GM12878 (cell line): ENCODE data around the gene FGGY. TPM values are rescaled to one million over a fixed set of nuclear protein-coding genes. Genes with fewer than 3 reads are reported as not detected.

Source experiments
- BCL11A ChIP-seq: IDR thresholded peaks from 2 replicates; pipeline ENCODE4 v1.6.1; 2011; ENCODE audit warnings: low read depth, low read length
- PAX5 ChIP-seq: IDR thresholded peaks from 2 replicates; pipeline ENCODE4 v1.6.1; 2011; ENCODE audit warnings: low read depth, low read length, borderline replicate concordance
- PBX3 ChIP-seq: IDR thresholded peaks from 2 replicates; pipeline ENCODE4 v1.6.1; 2011; ENCODE audit warnings: mild to moderate bottlenecking, low read depth, low read length, moderate library complexity; ENCODE audit not compliant: insufficient replicate concordance
- RB1 ChIP-seq: fragments of 450-650 bp; formaldehyde crosslinking; IDR thresholded peaks from 2 replicates; pipeline ENCODE4 v1.6.1; 2017; ENCODE audit warnings: mild to moderate bottlenecking, borderline replicate concordance
- TCF12 ChIP-seq: IDR thresholded peaks from 2 replicates; pipeline ENCODE4 v1.6.1; 2011; ENCODE audit warnings: low read depth, mild to moderate bottlenecking, low read length
- ZNF384 ChIP-seq: IDR thresholded peaks from 2 replicates; pipeline ENCODE4 v1.6.1; 2012; ENCODE audit warnings: low read depth, mild to moderate bottlenecking, low read length, improper control_type of control experiment, borderline replicate concordance
- polyA plus RNA-seq, 11 experiments: library from polyadenylated mRNA; depleted of rRNA in 4 of 11; unstranded in 6 of 11; stranded (reverse) in 5 of 11; fragments of >200 nt; fragmentation: Nextera tagmentation in 4 of 11; fragmentation: Illumina TruSeq in 1 of 11; extraction: Ambion mirVana in 4 of 11; extraction: Trizol in 1 of 11; gene quantifications; 1 replicate in 1 of 11; 2 replicates in 10 of 11; pipeline versions ENCODE4 v1.2.1 to v1.2.3, GENCODE V29; 2011 to 2016; ENCODE audit warnings: inconsistent platforms in 2 of 11, missing spikeins in 2 of 11, low read depth in 1 of 11
- total RNA-seq, 4 experiments: library from RNA; depleted of rRNA in 3 of 4; stranded (reverse); fragments of >200 nt in 3 of 4; fragmentation: Illumina TruSeq in 1 of 4; extraction: Trizol in 1 of 4; gene quantifications; 2 replicates each; pipeline versions ENCODE4 v1.2.1 to v1.2.3, GENCODE V29; 2013 to 2021
- TF ChIP-seq, protein P1 (sequence below): fragments of 450-650 bp; formaldehyde crosslinking; IDR thresholded peaks from 2 replicates; pipeline ENCODE4 v1.4.0; 2022; ENCODE audit warnings: mild to moderate bottlenecking, moderate library complexity
- TF ChIP-seq, protein P2 (sequence below): fragments of 450-650 bp; IDR thresholded peaks from 2 replicates; pipeline ENCODE4 v1.6.1; 2016; ENCODE audit warnings: mild to moderate bottlenecking, moderate library complexity, borderline replicate concordance

The FGGY gene
- total and polyA plus RNA-seq, 10 of the 15 experiments (the other 5 are each of a cell fraction or from before 2014, with no cell fraction given) = 6.2 to 11.9 (median 7.5) TPM

- no peak for TF ChIP-seq BCL11A
- TF ChIP-seq, protein P1, sequence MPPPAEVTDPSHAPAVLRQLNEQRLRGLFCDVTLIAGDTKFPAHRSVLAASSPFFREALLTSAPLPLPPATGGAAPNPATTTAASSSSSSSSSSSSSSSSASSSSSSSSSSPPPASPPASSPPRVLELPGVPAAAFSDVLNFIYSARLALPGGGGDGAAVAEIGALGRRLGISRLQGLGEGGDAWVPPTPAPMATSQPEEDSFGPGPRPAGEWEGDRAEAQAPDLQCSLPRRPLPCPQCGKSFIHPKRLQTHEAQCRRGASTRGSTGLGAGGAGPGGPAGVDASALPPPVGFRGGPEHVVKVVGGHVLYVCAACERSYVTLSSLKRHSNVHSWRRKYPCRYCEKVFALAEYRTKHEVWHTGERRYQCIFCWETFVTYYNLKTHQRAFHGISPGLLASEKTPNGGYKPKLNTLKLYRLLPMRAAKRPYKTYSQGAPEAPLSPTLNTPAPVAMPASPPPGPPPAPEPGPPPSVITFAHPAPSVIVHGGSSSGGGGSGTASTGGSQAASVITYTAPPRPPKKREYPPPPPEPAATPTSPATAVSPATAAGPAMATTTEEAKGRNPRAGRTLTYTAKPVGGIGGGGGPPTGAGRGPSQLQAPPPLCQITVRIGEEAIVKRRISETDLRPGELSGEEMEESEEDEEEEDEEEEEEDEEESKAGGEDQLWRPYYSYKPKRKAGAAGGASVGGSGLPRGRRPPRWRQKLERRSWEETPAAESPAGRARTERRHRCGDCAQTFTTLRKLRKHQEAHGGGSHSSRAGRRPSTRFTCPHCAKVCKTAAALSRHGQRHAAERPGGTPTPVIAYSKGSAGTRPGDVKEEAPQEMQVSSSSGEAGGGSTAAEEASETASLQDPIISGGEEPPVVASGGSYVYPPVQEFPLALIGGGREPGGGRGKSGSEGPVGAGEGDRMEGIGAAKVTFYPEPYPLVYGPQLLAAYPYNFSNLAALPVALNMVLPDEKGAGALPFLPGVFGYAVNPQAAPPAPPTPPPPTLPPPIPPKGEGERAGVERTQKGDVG (CRISPR knock-in tag) = no peak
- TF ChIP-seq, protein P2, sequence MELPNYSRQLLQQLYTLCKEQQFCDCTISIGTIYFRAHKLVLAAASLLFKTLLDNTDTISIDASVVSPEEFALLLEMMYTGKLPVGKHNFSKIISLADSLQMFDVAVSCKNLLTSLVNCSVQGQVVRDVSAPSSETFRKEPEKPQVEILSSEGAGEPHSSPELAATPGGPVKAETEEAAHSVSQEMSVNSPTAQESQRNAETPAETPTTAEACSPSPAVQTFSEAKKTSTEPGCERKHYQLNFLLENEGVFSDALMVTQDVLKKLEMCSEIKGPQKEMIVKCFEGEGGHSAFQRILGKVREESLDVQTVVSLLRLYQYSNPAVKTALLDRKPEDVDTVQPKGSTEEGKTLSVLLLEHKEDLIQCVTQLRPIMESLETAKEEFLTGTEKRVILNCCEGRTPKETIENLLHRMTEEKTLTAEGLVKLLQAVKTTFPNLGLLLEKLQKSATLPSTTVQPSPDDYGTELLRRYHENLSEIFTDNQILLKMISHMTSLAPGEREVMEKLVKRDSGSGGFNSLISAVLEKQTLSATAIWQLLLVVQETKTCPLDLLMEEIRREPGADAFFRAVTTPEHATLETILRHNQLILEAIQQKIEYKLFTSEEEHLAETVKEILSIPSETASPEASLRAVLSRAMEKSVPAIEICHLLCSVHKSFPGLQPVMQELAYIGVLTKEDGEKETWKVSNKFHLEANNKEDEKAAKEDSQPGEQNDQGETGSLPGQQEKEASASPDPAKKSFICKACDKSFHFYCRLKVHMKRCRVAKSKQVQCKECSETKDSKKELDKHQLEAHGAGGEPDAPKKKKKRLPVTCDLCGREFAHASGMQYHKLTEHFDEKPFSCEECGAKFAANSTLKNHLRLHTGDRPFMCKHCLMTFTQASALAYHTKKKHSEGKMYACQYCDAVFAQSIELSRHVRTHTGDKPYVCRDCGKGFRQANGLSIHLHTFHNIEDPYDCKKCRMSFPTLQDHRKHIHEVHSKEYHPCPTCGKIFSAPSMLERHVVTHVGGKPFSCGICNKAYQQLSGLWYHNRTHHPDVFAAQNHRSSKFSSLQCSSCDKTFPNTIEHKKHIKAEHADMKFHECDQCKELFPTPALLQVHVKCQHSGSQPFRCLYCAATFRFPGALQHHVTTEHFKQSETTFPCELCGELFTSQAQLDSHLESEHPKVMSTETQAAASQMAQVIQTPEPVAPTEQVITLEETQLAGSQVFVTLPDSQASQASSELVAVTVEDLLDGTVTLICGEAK = no peak
- no peak for TF ChIP-seq TCF12
- TF ChIP-seq PBX3 = no peak
- TF ChIP-seq PAX5 = no peak
- TF ChIP-seq ZNF384 = no peak
- no peak for TF ChIP-seq RB1
These were observed 507.4 kb downstream of the FGGY start (continued) for GRCh38 chr1:59804301-59804700.
